ENCODE measurements around the gene KATNAL2. TPM values are rescaled to one million over a fixed set of nuclear protein-coding genes. Genes with fewer than 3 reads are reported as not detected.

KATNAL2 gene
- total RNA-seq, 1 donor from 2014 or later, result 7.7 TPM

- Mint-ChIP-seq H3K27ac (ENCODE audit: unreplicated experiment) (no peak overlapping the region), H3K4me1 (peaks cover 31% of the 10 kb centered on the region), H3K36me3 (ENCODE audit: low read depth) (no peaks in the 10 kb centered on the region), H3K4me3 (no peak overlapping the region), H3K27me3 (ENCODE audit: low read depth) (no peaks in the 10 kb centered on the region), H3K9me3 (peaks cover 2% of the 10 kb centered on the region)
- TF ChIP-seq CTCF (conservative IDR thresholded peaks at IDR 0.05), result no peak
- no peak for DNase-seq (ENCODE audit: low read depth, low spot score)
Observed at GRCh38 chr18:47081578-47081977, 164.2 kb downstream of the KATNAL2 start.

DNA sequence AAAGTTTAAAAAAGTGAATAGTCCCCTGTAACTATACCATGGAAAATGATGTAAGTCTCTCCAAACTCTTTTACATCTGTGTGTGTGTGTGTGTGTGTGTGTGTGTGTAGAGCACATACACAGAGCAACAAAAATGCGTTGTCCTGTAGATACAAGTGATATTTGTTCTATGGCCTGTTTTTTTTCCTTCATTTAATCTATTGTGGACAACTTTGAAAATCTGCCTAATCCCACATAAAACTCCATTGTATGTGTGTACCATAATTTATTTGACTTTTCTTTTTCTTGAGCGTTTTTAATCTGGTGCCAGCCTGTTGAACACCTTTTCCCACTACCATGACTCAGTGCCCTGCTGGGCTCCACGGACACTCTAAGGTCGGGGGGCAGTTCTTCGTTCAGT, 170.3 kb downstream of the KATNAL2 start:
- no peak for DNase-seq (ENCODE audit: low read depth, low spot score)
- Mint-ChIP-seq H3K4me1 (peaks cover 11% of the 10 kb centered on the region), H3K4me3 (no peak overlapping the region), H3K36me3 (ENCODE audit: low read depth) (no peaks in the 10 kb centered on the region), H3K27me3 (ENCODE audit: low read depth) (no peaks in the 10 kb centered on the region), H3K27ac (ENCODE audit: unreplicated experiment) (no peak overlapping the region), H3K9me3 (peaks cover 3% of the 10 kb centered on the region)
- no peak for TF ChIP-seq CTCF (conservative IDR thresholded peaks at IDR 0.05)

DNA sequence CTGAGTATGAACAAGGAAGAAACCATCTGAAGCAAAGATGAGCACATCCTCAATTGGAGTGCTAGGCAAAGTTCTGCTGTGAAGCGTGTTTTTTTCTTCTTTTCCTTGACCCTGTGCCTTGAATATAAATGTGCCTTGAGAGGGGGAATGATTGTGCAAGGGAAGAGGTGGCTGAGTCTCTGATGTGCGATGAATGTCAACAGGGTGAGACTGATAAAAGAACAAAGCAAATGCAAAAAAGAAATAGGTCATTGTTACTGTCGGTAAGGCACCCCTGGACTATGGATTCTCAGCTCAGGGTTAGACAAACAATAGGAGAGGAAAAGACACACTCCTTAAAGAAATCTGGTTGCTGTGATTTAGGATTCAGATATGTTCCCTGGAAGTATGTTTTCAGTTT, 178.4 kb downstream of the KATNAL2 start:
- no peaks in the 10 kb centered on the region for H3K27me3 Mint-ChIP-seq (ENCODE audit: low read depth)
- no peak overlapping the region for H3K4me3 Mint-ChIP-seq
- no peak for DNase-seq (ENCODE audit: low read depth, low spot score)
- TF ChIP-seq CTCF (conservative IDR thresholded peaks at IDR 0.05), result no peak
- H3K27ac Mint-ChIP-seq (ENCODE audit: unreplicated experiment), result peak overlapping the region; percentile 2
- peaks cover 2% of the 10 kb centered on the region for H3K9me3 Mint-ChIP-seq
- peaks cover 13% of the 10 kb centered on the region for H3K4me1 Mint-ChIP-seq
- peaks cover 9% of the 10 kb centered on the region for H3K36me3 Mint-ChIP-seq (ENCODE audit: low read depth)

- Mint-ChIP-seq H3K4me3 (no peak overlapping the region), H3K9me3 (no peaks in the 10 kb centered on the region), H3K36me3 (ENCODE audit: low read depth) (peaks cover 2% of the 10 kb centered on the region), H3K27ac (ENCODE audit: unreplicated experiment) (no peak overlapping the region), H3K27me3 (ENCODE audit: low read depth) (no peaks in the 10 kb centered on the region), H3K4me1 (peaks cover 12% of the 10 kb centered on the region)
- peak; percentile 57 for DNase-seq (ENCODE audit: low read depth, low spot score)
- TF ChIP-seq CTCF (conservative IDR thresholded peaks at IDR 0.05), result peak; percentile 85
Observed at GRCh38 chr18:47100212-47100831, 182.9 kb downstream of the KATNAL2 start.

GRCh38 chr18:47108373-47108772, 191.0 kb downstream of the KATNAL2 start:
- H3K27ac Mint-ChIP-seq (ENCODE audit: unreplicated experiment), result no peak overlapping the region
- H3K9me3 Mint-ChIP-seq, result no peaks in the 10 kb centered on the region
- DNase-seq (ENCODE audit: low read depth, low spot score), result no peak
- no peak for TF ChIP-seq CTCF (conservative IDR thresholded peaks at IDR 0.05)
- peaks cover 4% of the 10 kb centered on the region for H3K36me3 Mint-ChIP-seq (ENCODE audit: low read depth)
- H3K27me3 Mint-ChIP-seq (ENCODE audit: low read depth), result no peaks in the 10 kb centered on the region
- no peak overlapping the region for H3K4me3 Mint-ChIP-seq
- H3K4me1 Mint-ChIP-seq, result peaks cover 16% of the 10 kb centered on the region

Data from neural crest cell (in vitro differentiated cells).